ENCODE measurements around the gene SPTBN2. TPM values are rescaled to one million over a fixed set of nuclear protein-coding genes. Genes with fewer than 3 reads are reported as not detected.

The SPTBN2 gene
- total RNA-seq, 4 donors from 2014 or later = under 0.01 to 31.0 (median 1.6) TPM

- no peak for TF ChIP-seq POLR2A (IDR thresholded peaks at IDR 0.05)
- TF ChIP-seq, protein P1, sequence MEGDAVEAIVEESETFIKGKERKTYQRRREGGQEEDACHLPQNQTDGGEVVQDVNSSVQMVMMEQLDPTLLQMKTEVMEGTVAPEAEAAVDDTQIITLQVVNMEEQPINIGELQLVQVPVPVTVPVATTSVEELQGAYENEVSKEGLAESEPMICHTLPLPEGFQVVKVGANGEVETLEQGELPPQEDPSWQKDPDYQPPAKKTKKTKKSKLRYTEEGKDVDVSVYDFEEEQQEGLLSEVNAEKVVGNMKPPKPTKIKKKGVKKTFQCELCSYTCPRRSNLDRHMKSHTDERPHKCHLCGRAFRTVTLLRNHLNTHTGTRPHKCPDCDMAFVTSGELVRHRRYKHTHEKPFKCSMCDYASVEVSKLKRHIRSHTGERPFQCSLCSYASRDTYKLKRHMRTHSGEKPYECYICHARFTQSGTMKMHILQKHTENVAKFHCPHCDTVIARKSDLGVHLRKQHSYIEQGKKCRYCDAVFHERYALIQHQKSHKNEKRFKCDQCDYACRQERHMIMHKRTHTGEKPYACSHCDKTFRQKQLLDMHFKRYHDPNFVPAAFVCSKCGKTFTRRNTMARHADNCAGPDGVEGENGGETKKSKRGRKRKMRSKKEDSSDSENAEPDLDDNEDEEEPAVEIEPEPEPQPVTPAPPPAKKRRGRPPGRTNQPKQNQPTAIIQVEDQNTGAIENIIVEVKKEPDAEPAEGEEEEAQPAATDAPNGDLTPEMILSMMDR (IDR thresholded peaks at IDR 0.05) = peak; percentile 79 to 95 (median 91)
- DNase-seq = peak; percentile 77 to 86
- Histone ChIP-seq H3K36me3 (no peaks in the 10 kb centered on the region), H3K27ac (no peak overlapping the region), H3K4me3 (no peak overlapping the region), H3K4me1 (no peaks in the 10 kb centered on the region), H3K9me3 (no peaks in the 10 kb centered on the region), H3K27me3 (no peaks in the 10 kb centered on the region)
- intact Hi-C loops (cut with DNase I; ENCODE audit: low total_unique reads) = no loop called here
Observed at GRCh38 chr11:66694732-66695207, 34.2 kb downstream of the SPTBN2 start.

DNA sequence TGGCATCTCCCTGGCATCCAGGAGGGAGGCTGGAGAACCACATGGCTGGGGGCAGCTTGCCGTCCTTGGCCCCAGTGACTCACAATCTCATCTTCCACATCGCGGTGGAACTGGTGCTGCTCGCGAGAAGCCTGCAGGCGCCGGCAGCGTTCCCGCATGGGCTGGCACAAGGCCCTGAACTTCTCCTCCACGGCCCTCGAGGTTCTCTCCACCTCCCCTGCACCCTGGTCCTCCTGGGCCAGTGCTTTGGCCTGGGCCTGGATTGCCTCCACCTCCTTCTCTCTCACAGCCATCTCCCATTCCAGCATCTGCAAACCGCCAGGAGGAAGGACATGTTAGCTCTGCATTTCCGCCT is 35.0 kb downstream of the SPTBN2 start:
- H3K27me3 ChIP-seq = no peaks in the 10 kb centered on the region
- H3K27ac ChIP-seq = no peak overlapping the region
- H3K9me3 ChIP-seq = no peaks in the 10 kb centered on the region
- H3K4me1 ChIP-seq = no peaks in the 10 kb centered on the region
- intact Hi-C loops (cut with DNase I; ENCODE audit: low total_unique reads) = no loop called here
- no peaks in the 10 kb centered on the region for H3K36me3 ChIP-seq
- H3K4me3 ChIP-seq = no peak overlapping the region
- no peak for TF ChIP-seq POLR2A (IDR thresholded peaks at IDR 0.05)
- TF ChIP-seq, protein P1 (IDR thresholded peaks at IDR 0.05) = no peak
- DNase-seq = no peak

DNA sequence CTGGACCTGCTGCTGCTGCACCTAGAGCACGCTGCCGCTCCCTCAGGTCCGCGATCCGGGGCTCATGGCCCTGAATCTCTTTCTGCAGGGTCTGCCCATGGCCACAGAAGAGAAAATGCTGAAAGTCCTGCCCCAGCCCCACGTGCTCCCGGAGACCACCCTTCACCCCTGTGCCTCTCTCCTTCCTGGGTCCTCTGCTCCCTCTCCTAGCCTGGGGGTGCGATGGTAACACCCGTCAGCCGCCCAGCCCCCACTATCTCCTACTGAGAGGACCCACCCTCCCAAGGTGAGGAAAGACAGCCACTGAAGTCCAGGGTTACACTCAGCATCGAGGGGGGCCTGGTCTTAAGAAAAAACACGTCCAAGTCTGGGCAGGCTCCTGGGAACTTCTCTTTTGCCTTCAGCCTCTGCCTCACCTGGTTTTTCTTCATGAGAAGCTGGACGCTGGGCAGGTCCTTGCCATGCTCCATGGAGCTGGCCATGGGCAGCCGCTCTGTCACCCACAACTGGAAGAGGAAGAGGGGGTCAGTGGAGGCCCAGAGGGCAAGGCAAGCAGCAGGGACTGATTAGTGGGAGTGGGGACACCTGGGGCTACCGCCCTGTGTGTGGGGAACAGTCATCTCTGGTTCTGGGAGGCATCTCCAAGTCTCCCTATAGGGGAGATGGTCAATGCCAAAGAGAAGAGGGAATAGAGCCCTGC is 35.5 kb downstream of the SPTBN2 start:
- Histone ChIP-seq H3K27me3 (no peaks in the 10 kb centered on the region), H3K36me3 (no peaks in the 10 kb centered on the region), H3K27ac (no peak overlapping the region), H3K9me3 (no peaks in the 10 kb centered on the region), H3K4me3 (no peak overlapping the region), H3K4me1 (no peaks in the 10 kb centered on the region)
- no peak for DNase-seq
- intact Hi-C loops (cut with DNase I; ENCODE audit: low total_unique reads) = no loop called here
- TF ChIP-seq, protein P1 (IDR thresholded peaks at IDR 0.05) = no peak
- TF ChIP-seq POLR2A (IDR thresholded peaks at IDR 0.05) = no peak

DNA sequence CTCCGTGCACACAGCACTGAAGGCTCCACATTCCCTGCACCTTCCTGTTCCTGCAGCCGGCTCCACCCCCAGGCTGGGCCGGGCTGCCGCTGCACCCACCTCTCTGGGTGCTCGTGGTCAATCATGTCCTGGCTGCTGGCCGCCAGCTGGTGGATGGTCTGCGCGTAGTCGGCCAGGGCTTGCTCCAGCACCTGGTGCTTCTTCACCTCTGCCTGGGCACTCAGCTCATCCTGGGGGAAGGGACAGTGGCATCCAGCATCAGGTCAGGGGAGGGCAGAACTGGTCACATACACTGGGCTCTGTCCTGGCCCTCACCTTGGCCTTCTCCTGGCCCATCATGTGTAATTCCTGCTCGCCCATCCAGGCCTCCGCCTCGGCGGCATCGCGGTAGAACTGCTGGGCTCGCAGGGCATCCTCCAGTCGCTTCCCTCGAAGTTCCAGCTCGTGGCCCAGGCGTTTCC is 36.1 kb downstream of the SPTBN2 start:
- intact Hi-C loops (cut with DNase I; ENCODE audit: low total_unique reads) = no loop called here
- H3K9me3 ChIP-seq = no peaks in the 10 kb centered on the region
- H3K36me3 ChIP-seq = no peaks in the 10 kb centered on the region
- no peak overlapping the region for H3K27ac ChIP-seq
- H3K4me1 ChIP-seq = no peaks in the 10 kb centered on the region
- DNase-seq = no peak
- no peaks in the 10 kb centered on the region for H3K27me3 ChIP-seq
- H3K4me3 ChIP-seq = no peak overlapping the region
- TF ChIP-seq, protein P1 (IDR thresholded peaks at IDR 0.05) = no peak
- no peak for TF ChIP-seq POLR2A (IDR thresholded peaks at IDR 0.05)

DNA sequence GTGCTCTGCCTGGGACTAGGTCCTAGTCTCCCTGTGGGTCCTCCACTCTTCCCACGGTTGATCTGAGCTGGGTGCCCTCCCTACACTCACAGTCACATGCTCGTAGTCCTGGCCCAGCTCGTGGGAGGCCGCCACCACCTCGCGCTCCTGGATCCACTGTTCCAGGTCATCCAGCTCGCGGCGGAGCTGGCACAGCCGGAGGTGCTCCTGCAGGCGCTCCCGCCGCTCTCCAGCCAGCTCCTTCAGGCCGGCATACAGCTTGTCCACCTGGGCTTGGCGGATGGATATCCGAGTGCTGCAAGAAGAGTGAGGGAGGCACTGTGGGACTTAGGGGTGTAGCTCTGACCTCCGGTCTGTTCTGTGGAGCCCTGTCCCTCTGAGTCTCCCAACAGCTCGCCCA is 36.6 kb downstream of the SPTBN2 start:
- Histone ChIP-seq H3K27me3 (no peaks in the 10 kb centered on the region), H3K4me3 (no peak overlapping the region), H3K4me1 (no peaks in the 10 kb centered on the region), H3K36me3 (no peaks in the 10 kb centered on the region), H3K27ac (no peak overlapping the region), H3K9me3 (no peaks in the 10 kb centered on the region)
- TF ChIP-seq POLR2A (IDR thresholded peaks at IDR 0.05) = no peak
- TF ChIP-seq, protein P1 (IDR thresholded peaks at IDR 0.05) = no peak
- no peak for DNase-seq
- intact Hi-C loops (cut with DNase I; ENCODE audit: low total_unique reads) = no loop called here

Measured in uterus (tissue), 4 donors.